DND-41 (cell line): ENCODE measurements around the gene HMGXB3.

ENCODE experiments used
- ATAC-seq: fragments of 200-7000 bp; cut with Tn5 transposase; 3 replicates; pipeline ENCODE4 v1.9.1; 2021; ENCODE audit warnings: low read depth; ENCODE audit not compliant: insufficient read depth
- DNase-seq: peaks from one replicate; pipeline ENCODE4 v3.0.0-alpha.2; 2020
- H2AFZ ChIP-seq: 2 replicates; pipeline ENCODE4 v1.6.0; 2012; ENCODE audit warnings: low read depth, low read length
- H3K27ac ChIP-seq: 2 replicates; pipeline ENCODE4 v1.5.1; 2012; ENCODE audit warnings: low read length, inconsistent platforms
- H3K27me3 ChIP-seq: fragments of 200-600 bp; sonication (generic); 2 replicates; pipeline ENCODE4 v1.6.0; 2012; ENCODE audit warnings: low read length, mild to moderate bottlenecking, inconsistent platforms; ENCODE audit not compliant: insufficient read depth, poor library complexity
- H3K36me3 ChIP-seq: 2 replicates; pipeline ENCODE4 v1.5.1; 2012; ENCODE audit warnings: low read length, inconsistent platforms; ENCODE audit not compliant: insufficient read depth
- H3K4me1 ChIP-seq: 2 replicates; pipeline ENCODE4 v1.5.1; 2012; ENCODE audit warnings: mild to moderate bottlenecking, low read length; ENCODE audit not compliant: insufficient read depth
- H3K4me2 ChIP-seq: 2 replicates; pipeline ENCODE4 v1.6.0; 2012; ENCODE audit warnings: mild to moderate bottlenecking, moderate library complexity, low read length, inconsistent platforms; ENCODE audit not compliant: insufficient read depth
- H3K4me3 ChIP-seq, 2 experiments: fragments of 200-600 bp in 1 of 2; shearing (Covaris generic) in 1 of 2; 2 replicates each; pipeline ENCODE4 v1.5.1; 2012 to 2016; ENCODE audit warnings: inconsistent platforms in 2 of 2, low read length in 2 of 2, mild to moderate bottlenecking in 2 of 2, low read depth in 1 of 2, moderate library complexity in 1 of 2
- H3K79me2 ChIP-seq: 2 replicates; pipeline ENCODE4 v1.6.0; 2012; ENCODE audit warnings: low read length, inconsistent platforms; ENCODE audit not compliant: insufficient read depth
- H3K9ac ChIP-seq: 2 replicates; pipeline ENCODE4 v1.6.0; 2012; ENCODE audit warnings: low read depth, mild to moderate bottlenecking, inconsistent platforms, low read length, moderate library complexity
- H3K9me3 ChIP-seq: 2 replicates; pipeline ENCODE4 v1.5.1; 2012; ENCODE audit warnings: low read length, moderate library complexity, mild to moderate bottlenecking, inconsistent platforms; ENCODE audit not compliant: insufficient read depth, severe bottlenecking
- H4K20me1 ChIP-seq: 2 replicates; pipeline ENCODE4 v1.6.0; 2012; ENCODE audit warnings: low read length; ENCODE audit not compliant: insufficient read depth
- CTCF ChIP-seq: IDR thresholded peaks from 2 replicates; pipeline ENCODE4 v1.5.1; 2012; ENCODE audit warnings: borderline replicate concordance, low read length, moderate library complexity, mild to moderate bottlenecking; ENCODE audit not compliant: poor library complexity, severe bottlenecking; ENCODE audit errors: extremely low read depth
- EZH2 ChIP-seq: IDR thresholded peaks from 3 replicates; pipeline ENCODE4 v1.6.1; 2012; ENCODE audit warnings: borderline replicate concordance, low read depth, mild to moderate bottlenecking, moderate library complexity, low read length, inconsistent platforms; ENCODE audit not compliant: severe bottlenecking

Gene HMGXB3

DNA sequence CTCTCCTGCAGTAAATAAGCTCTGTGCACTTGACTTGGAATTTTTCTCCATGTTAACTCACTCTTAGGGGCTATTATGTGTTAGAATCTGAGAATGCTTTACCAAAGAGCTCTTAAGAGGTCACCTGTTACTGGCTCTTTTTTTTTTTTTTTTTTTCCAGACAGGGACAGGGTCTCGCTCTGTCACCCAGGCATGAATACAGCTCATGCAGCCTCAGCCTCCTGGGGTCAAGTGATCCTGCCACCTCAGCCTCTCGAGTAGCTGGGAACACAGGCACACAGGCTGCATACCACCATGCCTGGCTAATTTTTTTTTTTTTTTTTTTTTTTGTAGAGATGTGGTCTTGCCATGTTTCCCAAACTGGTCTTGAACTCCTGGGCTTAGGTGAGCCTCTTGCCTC is 22.1 kb downstream of the HMGXB3 start:
- no peak overlapping the region for H3K27ac ChIP-seq
- no peaks in the 10 kb centered on the region for H3K79me2 ChIP-seq

DNA sequence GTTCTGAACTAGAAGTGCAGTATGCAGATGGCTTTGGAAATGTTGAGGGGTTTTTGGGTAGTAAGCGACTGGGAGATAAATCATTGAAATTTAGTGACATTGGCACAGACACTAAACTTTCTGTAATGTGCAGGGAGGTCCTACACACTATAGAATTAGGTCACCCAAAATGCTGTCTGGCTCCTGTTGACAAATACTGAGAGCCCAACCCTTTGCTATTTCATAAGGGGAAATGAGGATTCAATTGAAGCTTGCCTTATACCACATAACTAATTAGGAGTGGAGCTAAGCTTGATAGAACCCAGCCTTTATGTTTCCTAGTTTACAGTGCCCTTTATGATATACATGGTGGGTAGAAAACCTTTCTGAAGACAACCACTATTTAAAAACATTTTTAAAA is 22.6 kb downstream of the HMGXB3 start:
- Histone ChIP-seq H3K27me3 (no peaks in the 10 kb centered on the region), H3K27ac (no peak overlapping the region), H4K20me1 (no peaks in the 10 kb centered on the region; the same call in 1 of the 2 replicates), H3K9me3 (no peaks in the 10 kb centered on the region), H3K4me2 (no peak overlapping the region), H2AFZ (no peak overlapping the region), H3K9ac (no peak overlapping the region), H3K79me2 (no peaks in the 10 kb centered on the region), H3K4me1 (no peaks in the 10 kb centered on the region), H3K4me3 (no peak overlapping the region), H3K36me3 (peaks cover 98% of the 10 kb centered on the region)
- DNase-seq (no peak), ATAC-seq (no peak)
- no peak for TF ChIP-seq EZH2
- no peak for TF ChIP-seq CTCF

More for the DNA sequence above, 22.1 kb downstream of the HMGXB3 start:
- no peaks in the 10 kb centered on the region; the same call in 1 of the 2 replicates for H4K20me1 ChIP-seq
- no peak for TF ChIP-seq CTCF
- no peak for TF ChIP-seq EZH2
- no peak overlapping the region for H3K4me2 ChIP-seq
- peaks cover 99% of the 10 kb centered on the region for H3K36me3 ChIP-seq
- no peaks in the 10 kb centered on the region for H3K27me3 ChIP-seq
- H2AFZ ChIP-seq: no peak overlapping the region
- H3K9ac ChIP-seq: no peak overlapping the region
- no peak overlapping the region for H3K4me3 ChIP-seq
- DNase-seq (no peak), ATAC-seq (no peak)
- H3K4me1 ChIP-seq: no peaks in the 10 kb centered on the region
- no peaks in the 10 kb centered on the region for H3K9me3 ChIP-seq

GRCh38 chr5:150024346-150024984 is 23.9 kb downstream of the HMGXB3 start:
- TF ChIP-seq EZH2 (no peak), CTCF (no peak)
- H2AFZ ChIP-seq: no peak overlapping the region

More at GRCh38 chr5:150024346-150024984, 23.9 kb downstream of the HMGXB3 start:
- Histone ChIP-seq H3K4me3 (no peak overlapping the region), H3K4me1 (no peaks in the 10 kb centered on the region), H3K27me3 (no peaks in the 10 kb centered on the region), H3K9me3 (no peaks in the 10 kb centered on the region), H4K20me1 (no peaks in the 10 kb centered on the region; the same call in 1 of the 2 replicates), H3K4me2 (no peak overlapping the region), H3K36me3 (peaks cover 95% of the 10 kb centered on the region), H3K27ac (no peak overlapping the region), H3K79me2 (no peaks in the 10 kb centered on the region), H3K9ac (no peak overlapping the region)
- ATAC-seq (no peak), DNase-seq (no peak)
